Cardiac muscle cell (in vitro differentiated cells and primary cell): ENCODE data around the gene MYADML2. TPM values are rescaled to one million over a fixed set of nuclear protein-coding genes. Genes with fewer than 3 reads are reported as not detected.
A peak's percentile ranks its signal among the peaks of the same experiment; 100 is the strongest.

Experiments
- DNase-seq, 2 donors: peaks; one replicate each; pipeline versions ENCODE4 v3.0.0 to v3.0.0-alpha.2; 2010 to 2017; ENCODE audit warnings: low read depth in 1 of 2, low spot score in 1 of 2
- H3K27ac ChIP-seq: fragments of 200-600 bp; sonication (generic); 2 replicates; pipeline ENCODE4 v1.5.1; 2016
- H3K27me3 ChIP-seq: fragments of 200-600 bp; sonication (generic); 2 replicates; pipeline ENCODE4 v1.6.0; 2016; ENCODE audit warnings: control low read depth
- H3K36me3 ChIP-seq: fragments of 200-600 bp; sonication (generic); 2 replicates; pipeline ENCODE4 v1.5.1; 2016; ENCODE audit warnings: control low read depth
- H3K4me1 ChIP-seq: fragments of 200-600 bp; sonication (generic); 2 replicates; pipeline ENCODE4 v1.8.1; 2017; ENCODE audit warnings: low read depth, mild to moderate bottlenecking, mixed run types
- H3K4me3 ChIP-seq: fragments of 200-600 bp; sonication (generic); 2 replicates; pipeline ENCODE4 v1.5.1; 2016; ENCODE audit warnings: mild to moderate bottlenecking
- H3K9me3 ChIP-seq: fragments of 200-600 bp; sonication (generic); 2 replicates; pipeline ENCODE4 v1.5.1; 2017; ENCODE audit warnings: low read depth, mild to moderate bottlenecking, control low read depth
- CTCF ChIP-seq: IDR thresholded peaks from 2 replicates; pipeline ENCODE4 v1.5.1; 2012; ENCODE audit warnings: low read depth, mild to moderate bottlenecking, low read length
- polyA plus RNA-seq: library from polyadenylated mRNA; unstranded; fragments of >200 nt; fragmentation: Nextera tagmentation; extraction: Ambion mirVana; gene quantifications from 2 replicates; pipeline ENCODE4 v1.2.1, GENCODE V29; 2016
- total RNA-seq: library from RNA; depleted of rRNA; stranded (reverse); fragments of >200 nt; gene quantifications from 2 replicates; pipeline ENCODE4 v1.2.3, GENCODE V29; 2016

MYADML2 gene
- total and polyA plus RNA-seq, 2 experiments from 2014 or later = 17.1 to 22.8 TPM

- peak overlapping the region; percentile 83 for H3K27ac ChIP-seq
- DNase-seq = no peak
Measured at GRCh38 chr17:81942167-81942553, 4.9 kb downstream of the MYADML2 start.

GRCh38 chr17:81941484-81942166 lies 5.4 kb downstream of the MYADML2 start:
- Histone ChIP-seq H3K9me3 (no peaks in the 10 kb centered on the region), H3K36me3 (no peaks in the 10 kb centered on the region), H3K4me3 (peak overlapping the region; percentile 15), H3K4me1 (peaks cover 43% of the 10 kb centered on the region), H3K27ac (peak overlapping the region; percentile 83), H3K27me3 (no peaks in the 10 kb centered on the region)
- TF ChIP-seq CTCF = no peak
- peak in 1 of 2 donors; percentile 92 for DNase-seq

More at GRCh38 chr17:81942167-81942553, 4.9 kb downstream of the MYADML2 start:
- Histone ChIP-seq H3K4me3 (peak overlapping the region; percentile 15), H3K4me1 (peaks cover 46% of the 10 kb centered on the region), H3K36me3 (no peaks in the 10 kb centered on the region), H3K27me3 (no peaks in the 10 kb centered on the region), H3K9me3 (no peaks in the 10 kb centered on the region)
- no peak for TF ChIP-seq CTCF

- Histone ChIP-seq H3K36me3 (no peaks in the 10 kb centered on the region), H3K4me1 (peaks cover 46% of the 10 kb centered on the region), H3K4me3 (no peak overlapping the region), H3K9me3 (no peaks in the 10 kb centered on the region), H3K27ac (peak overlapping the region; percentile 80), H3K27me3 (no peaks in the 10 kb centered on the region)
- no peak for DNase-seq
- no peak for TF ChIP-seq CTCF
Measured at GRCh38 chr17:81940538-81941483, 6.2 kb downstream of the MYADML2 start.

GRCh38 chr17:81939881-81940385 lies 7.1 kb downstream of the MYADML2 start:
- no peak for TF ChIP-seq CTCF
- peak in 1 of 2 donors; percentile 54 for DNase-seq
- H3K4me1 ChIP-seq = peaks cover 46% of the 10 kb centered on the region
- no peaks in the 10 kb centered on the region for H3K9me3 ChIP-seq
- no peaks in the 10 kb centered on the region for H3K27me3 ChIP-seq
- H3K27ac ChIP-seq = peak overlapping the region; percentile 80
- H3K4me3 ChIP-seq = no peak overlapping the region
- H3K36me3 ChIP-seq = no peaks in the 10 kb centered on the region

GRCh38 chr17:81939218-81939617 lies 7.8 kb downstream of the MYADML2 start:
- Histone ChIP-seq H3K4me1 (peaks cover 46% of the 10 kb centered on the region), H3K4me3 (no peak overlapping the region), H3K9me3 (no peaks in the 10 kb centered on the region), H3K27ac (peak overlapping the region; percentile 80), H3K36me3 (no peaks in the 10 kb centered on the region), H3K27me3 (no peaks in the 10 kb centered on the region)
- TF ChIP-seq CTCF = no peak
- DNase-seq = no peak
